Liver (tissue), 9 donors: ENCODE data around the gene SNX9. TPM values are rescaled to one million over a fixed set of nuclear protein-coding genes. Genes with fewer than 3 reads are reported as not detected.

Experiments
- DNase-seq: peaks from one replicate; pipeline ENCODE4 v3.0.0-alpha.2; 2017; ENCODE audit warnings: low spot score
- H3K27ac ChIP-seq, 2 donors: one replicate each; pipeline ENCODE4 v1.7.0; 2013; ENCODE audit warnings: inconsistent platforms in 2 of 2, low read length in 2 of 2, control low read depth in 1 of 2, low read depth in 1 of 2, mild to moderate bottlenecking in 1 of 2
- H3K27me3 ChIP-seq, 4 donors: one replicate each; pipeline versions ENCODE4 v1.6.1 to v1.7.0; 2013; ENCODE audit warnings: low read length in 3 of 4, inconsistent platforms in 1 of 4, mild to moderate bottlenecking in 1 of 4, moderate library complexity in 1 of 4; ENCODE audit not compliant: control insufficient read depth in 4 of 4, insufficient read depth in 4 of 4
- H3K36me3 ChIP-seq, 4 donors: one replicate each; pipeline versions ENCODE4 v1.6.1 to v1.7.0; 2013; ENCODE audit warnings: low read length in 3 of 4, mild to moderate bottlenecking in 3 of 4, low read depth in 1 of 4, moderate library complexity in 1 of 4; ENCODE audit not compliant: control insufficient read depth in 4 of 4, insufficient read depth in 3 of 4
- H3K4me1 ChIP-seq, 4 donors: one replicate each; pipeline versions ENCODE4 v1.6.1 to v1.7.0; 2013; ENCODE audit warnings: low read length in 3 of 4, mild to moderate bottlenecking in 3 of 4, moderate library complexity in 1 of 4; ENCODE audit not compliant: control insufficient read depth in 4 of 4, insufficient read depth in 4 of 4
- H3K4me3 ChIP-seq, 3 donors: one replicate each; pipeline versions ENCODE4 v1.6.1 to v1.7.0; 2013; ENCODE audit warnings: low read length in 3 of 3, control low read depth in 1 of 3, low read depth in 1 of 3, mild to moderate bottlenecking in 1 of 3
- H3K9ac ChIP-seq, 2 donors: one replicate each; pipeline ENCODE4 v1.7.0; 2013; ENCODE audit warnings: low read length in 2 of 2, mild to moderate bottlenecking in 2 of 2, moderate library complexity in 2 of 2, control low read depth in 1 of 2, low read depth in 1 of 2
- H3K9me3 ChIP-seq, 4 donors: one replicate each; pipeline versions ENCODE4 v1.6.1 to v1.7.0; 2013; ENCODE audit warnings: low read length in 3 of 4; ENCODE audit not compliant: control insufficient read depth in 4 of 4
- ATF3 ChIP-seq: IDR thresholded peaks from 2 replicates; pipeline ENCODE4 v1.6.1; 2016; ENCODE audit warnings: antibody characterized with exemption
- CTCF ChIP-seq: fragments of 150-350 bp; IDR thresholded peaks from 2 replicates; pipeline ENCODE4 v1.5.1; 2017; ENCODE audit warnings: improper control_type of control experiment, low read depth, low read length; ENCODE audit not compliant: missing input control
- FOXA1 ChIP-seq: IDR thresholded peaks from 2 replicates; pipeline ENCODE4 v1.6.1; 2016; ENCODE audit warnings: antibody characterized with exemption
- FOXA2 ChIP-seq: IDR thresholded peaks from 2 replicates; pipeline ENCODE4 v1.6.1; 2016; ENCODE audit warnings: antibody characterized with exemption
- GABPA ChIP-seq, 2 donors: IDR thresholded peaks in 1 of 2; conservative IDR thresholded peaks in 1 of 2; 2 replicates each; pipeline ENCODE4 v1.6.1; 2016; ENCODE audit warnings: antibody characterized with exemption in 2 of 2, mild to moderate bottlenecking in 1 of 2, moderate library complexity in 1 of 2
- HNF4A ChIP-seq, 2 donors: conservative IDR thresholded peaks; 2 replicates each; pipeline ENCODE4 v1.6.1; 2016; ENCODE audit warnings: antibody characterized with exemption in 2 of 2, mild to moderate bottlenecking in 2 of 2
- HNF4G ChIP-seq: IDR thresholded peaks from 2 replicates; pipeline ENCODE4 v1.6.1; 2016; ENCODE audit warnings: antibody characterized with exemption
- JUND ChIP-seq, 2 donors: IDR thresholded peaks; 2 replicates each; pipeline ENCODE4 v1.6.1; 2016; ENCODE audit warnings: antibody characterized with exemption in 2 of 2
- MAX ChIP-seq: IDR thresholded peaks from 2 replicates; pipeline ENCODE4 v1.6.1; 2016; ENCODE audit warnings: antibody characterized with exemption
- NR2F2 ChIP-seq: IDR thresholded peaks from 2 replicates; pipeline ENCODE4 v1.6.1; 2016; ENCODE audit warnings: antibody characterized with exemption
- RAD21 ChIP-seq, 2 donors: IDR thresholded peaks; 2 replicates each; pipeline ENCODE4 v1.6.1; 2016; ENCODE audit warnings: antibody characterized with exemption in 2 of 2, mild to moderate bottlenecking in 2 of 2
- RXRA ChIP-seq, 2 donors: IDR thresholded peaks; 2 replicates each; pipeline ENCODE4 v1.6.1; 2017 to 2018; ENCODE audit warnings: antibody characterized with exemption in 2 of 2, mild to moderate bottlenecking in 1 of 2
- SP1 ChIP-seq: IDR thresholded peaks from 2 replicates; pipeline ENCODE4 v1.6.1; 2018; ENCODE audit warnings: antibody characterized with exemption, mild to moderate bottlenecking
- TAF1 ChIP-seq: conservative IDR thresholded peaks from 2 replicates; pipeline ENCODE4 v1.6.1; 2016; ENCODE audit warnings: antibody characterized with exemption, mild to moderate bottlenecking
- YY1 ChIP-seq: IDR thresholded peaks from 2 replicates; pipeline ENCODE4 v1.6.1; 2016; ENCODE audit warnings: antibody characterized with exemption, mild to moderate bottlenecking
- ZBTB33 ChIP-seq: IDR thresholded peaks from 2 replicates; pipeline ENCODE4 v1.6.1; 2016; ENCODE audit warnings: antibody characterized with exemption
- WGBS: extraction: QIAGEN DNeasy Blood & Tissue Kit; methylation state at CpG from one replicate; pipeline ENCODE4 v1.1.7; 2013; 5-methylcytosine and 5-hydroxymethylcytosine counted together
- polyA plus RNA-seq, 2 donors: library from polyadenylated mRNA; stranded (reverse) in 1 of 2; unstranded in 1 of 2; fragments of 200-250 nt in 1 of 2; fragments of >200 nt in 1 of 2; fragmentation: Nextera tagmentation in 1 of 2; extraction: Ambion mirVana in 1 of 2; gene quantifications; one replicate each; pipeline versions ENCODE4 v1.2.1 to v1.2.3, GENCODE V29; 2013 to 2015
- total RNA-seq, 2 donors: library from RNA; depleted of rRNA; stranded (reverse); fragments of >200 nt; gene quantifications; one replicate each; pipeline ENCODE4 v1.2.3, GENCODE V29; 2014
- donor health status: healthy.
- donor health status: healthy.
- donor health status: healthy.
- donor health status: healthy.
- donor health status: healthy.

The SNX9 gene
- total and polyA plus RNA-seq, 4 donors, result 16.4 to 31.0 (median 22.3) TPM

- no peaks in the 10 kb centered on the region for H3K9me3 ChIP-seq
- no peak overlapping the region for H3K27ac ChIP-seq
- H3K4me1 ChIP-seq, result peaks cover 0 to 5% (median 2%) of the 10 kb centered on the region in 4 donors
- peaks cover 17 to 68% (median 50%) of the 10 kb centered on the region in 4 donors for H3K36me3 ChIP-seq
- DNase-seq, result no peak
- no peak overlapping the region for H3K9ac ChIP-seq
- 90% methylated on average over 14 of the region's 14 CpGs for WGBS
- no peak overlapping the region for H3K4me3 ChIP-seq
- H3K27me3 ChIP-seq, result no peaks in the 10 kb centered on the region
- no peak for TF ChIP-seq YY1
Observed at GRCh38 chr6:157942351-157942750, 119.3 kb downstream of the SNX9 start.

GRCh38 chr6:157943249-157943963 is 120.4 kb downstream of the SNX9 start:
- DNase-seq, result no peak
- no peak overlapping the region for H3K4me3 ChIP-seq
- H3K36me3 ChIP-seq, result peaks cover 15 to 59% (median 42%) of the 10 kb centered on the region in 4 donors
- no peaks in the 10 kb centered on the region for H3K27me3 ChIP-seq
- peaks cover 0 to 5% (median 2%) of the 10 kb centered on the region in 4 donors for H3K4me1 ChIP-seq
- H3K9me3 ChIP-seq, result no peaks in the 10 kb centered on the region
- 96% methylated on average over 16 of the region's 16 CpGs for WGBS
- H3K9ac ChIP-seq, result no peak overlapping the region
- no peak overlapping the region for H3K27ac ChIP-seq
- TF ChIP-seq MAX (no peak), JUND (IDR thresholded peaks at IDR 0.05) (no peak), ATF3 (no peak), HNF4G (no peak), GABPA (IDR thresholded peaks at IDR 0.05 in 1 of 2, conservative IDR thresholded peaks at IDR 0.05 in 1 of 2) (no peak), ZBTB33 (no peak), HNF4A (conservative IDR thresholded peaks at IDR 0.05) (no peak), FOXA1 (no peak), CTCF (no peak), NR2F2 (no peak), TAF1 (no peak), RXRA (IDR thresholded peaks at IDR 0.05) (no peak), FOXA2 (no peak)

- Histone ChIP-seq H3K4me1 (peaks cover 0 to 5% (median 2%) of the 10 kb centered on the region in 4 donors), H3K36me3 (peaks cover 15 to 54% (median 38%) of the 10 kb centered on the region in 4 donors), H3K9me3 (no peaks in the 10 kb centered on the region), H3K27me3 (no peaks in the 10 kb centered on the region), H3K4me3 (no peak overlapping the region), H3K27ac (no peak overlapping the region), H3K9ac (no peak overlapping the region)
- no peak for DNase-seq
- WGBS, result 95% methylated on average over 15 of the region's 15 CpGs
- TF ChIP-seq FOXA1 (no peak), RAD21 (IDR thresholded peaks at IDR 0.05) (no peak), SP1 (no peak), MAX (no peak), RXRA (IDR thresholded peaks at IDR 0.05) (no peak), GABPA (IDR thresholded peaks at IDR 0.05 in 1 of 2, conservative IDR thresholded peaks at IDR 0.05 in 1 of 2) (no peak)
Observed at GRCh38 chr6:157943964-157944283, 120.9 kb downstream of the SNX9 start.
